NT2/D1 (cell line): ENCODE data around the gene CTBP2.

Source experiments
- SUZ12 ChIP-seq: IDR thresholded peaks from 2 replicates; pipeline ENCODE4 v1.6.1; 2011; ENCODE audit not compliant: insufficient read length, insufficient read depth; ENCODE audit errors: extremely low read depth
- YY1 ChIP-seq: IDR thresholded peaks from 2 replicates; pipeline ENCODE4 v1.6.1; 2011; ENCODE audit not compliant: insufficient read length, insufficient read depth
- ZNF274 ChIP-seq: IDR thresholded peaks from 2 replicates; pipeline ENCODE4 v1.6.1; 2011; ENCODE audit warnings: mild to moderate bottlenecking, low read depth, low read length

DNA sequence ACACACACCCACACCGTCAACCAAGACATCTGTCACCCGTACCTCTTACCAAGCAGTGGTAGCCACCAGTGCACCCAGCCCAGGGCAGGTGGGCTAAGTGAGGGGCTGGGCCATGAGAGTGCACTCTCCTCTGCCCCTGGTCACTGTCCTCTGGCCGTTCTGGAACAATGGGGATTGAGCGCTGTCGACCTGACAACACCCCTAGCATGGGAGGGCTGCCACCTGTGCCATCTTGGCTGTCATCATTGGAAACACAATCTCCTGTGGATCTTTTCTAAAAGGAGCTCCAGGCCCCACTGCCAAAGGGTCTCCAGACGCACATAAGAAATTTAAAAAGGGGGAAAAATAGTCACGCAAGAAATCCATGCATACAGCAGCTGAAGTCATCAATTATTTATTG lies 80.1 kb downstream of the CTBP2 start:
- no peak for TF ChIP-seq YY1
- TF ChIP-seq SUZ12: no peak
- TF ChIP-seq ZNF274: no peak
